Activated gamma-delta T cell treated with anti-CD3 and anti-CD28 coated beads, Interleukin-2, amount 50 U/mL, for 16 hours (primary cell): ENCODE results near the gene ITFG1.
"Not testable (repeated sequence)": the region's sequence is repeated elsewhere in the genome, so short reads cannot be mapped to it uniquely, and the experiment has no call there.

Experiments used
- DNase-seq: peaks from one replicate; pipeline ENCODE4 v3.0.0-alpha.2; 2020; ENCODE audit warnings: low read depth

Gene ITFG1

DNA sequence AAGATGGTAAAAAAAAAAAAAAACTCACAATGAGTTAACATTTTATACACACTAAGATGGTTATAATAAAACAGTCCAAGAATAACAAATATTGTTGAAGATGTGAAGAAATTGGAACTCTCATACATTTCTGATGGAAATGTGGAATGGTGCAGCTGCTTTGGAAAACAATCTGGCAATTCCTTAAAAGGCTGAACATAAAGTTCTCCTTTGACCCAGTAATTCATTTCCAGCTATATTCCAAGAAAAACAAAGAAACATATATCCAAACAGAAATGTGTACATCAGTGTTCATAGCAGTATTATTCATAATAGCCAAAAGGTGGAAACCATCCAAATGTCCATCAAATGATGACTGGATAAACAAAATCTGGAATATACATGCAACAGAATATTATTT lies 219.8 kb downstream of the ITFG1 start:
- no peak for DNase-seq

DNA sequence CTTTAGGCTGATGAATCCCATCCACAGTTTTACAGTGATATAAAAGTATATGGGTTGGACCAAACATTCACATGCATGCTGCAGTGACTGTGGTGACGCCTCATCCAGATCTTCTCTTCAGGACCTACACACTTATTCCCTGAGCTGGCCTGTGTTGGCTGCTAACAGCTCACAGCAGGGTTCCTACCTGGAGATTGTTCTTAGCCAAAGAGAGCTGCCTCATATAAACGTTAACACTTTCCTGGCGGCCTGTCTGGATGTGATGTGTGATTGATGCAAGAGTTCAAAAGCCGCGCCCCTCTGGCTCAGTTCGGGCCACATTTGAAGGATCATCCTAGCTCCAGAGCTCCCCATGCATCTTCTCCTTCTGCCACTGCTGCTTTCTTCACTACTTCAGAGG lies 224.1 kb downstream of the ITFG1 start:
- no peak for DNase-seq

DNA sequence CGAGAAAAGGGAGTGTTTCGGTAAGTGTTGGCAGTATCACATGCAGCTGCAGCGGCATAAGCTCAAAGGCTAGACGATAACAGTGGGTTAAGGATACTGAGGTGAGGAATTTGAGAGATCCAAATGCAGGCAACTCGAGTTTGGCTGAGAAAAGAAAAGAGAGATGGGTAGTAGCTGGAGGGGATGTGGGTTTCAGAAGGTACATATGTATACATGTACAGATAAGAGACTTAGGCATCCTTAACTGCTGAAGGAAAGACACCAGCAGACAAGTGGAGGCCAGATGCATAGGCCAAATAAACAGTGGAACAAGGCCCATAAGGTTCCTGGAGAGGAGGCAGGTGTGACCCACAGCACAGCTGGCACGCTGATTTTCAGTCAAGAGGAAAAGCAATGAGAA lies 230.6 kb downstream of the ITFG1 start:
- DNase-seq: no peak

DNA sequence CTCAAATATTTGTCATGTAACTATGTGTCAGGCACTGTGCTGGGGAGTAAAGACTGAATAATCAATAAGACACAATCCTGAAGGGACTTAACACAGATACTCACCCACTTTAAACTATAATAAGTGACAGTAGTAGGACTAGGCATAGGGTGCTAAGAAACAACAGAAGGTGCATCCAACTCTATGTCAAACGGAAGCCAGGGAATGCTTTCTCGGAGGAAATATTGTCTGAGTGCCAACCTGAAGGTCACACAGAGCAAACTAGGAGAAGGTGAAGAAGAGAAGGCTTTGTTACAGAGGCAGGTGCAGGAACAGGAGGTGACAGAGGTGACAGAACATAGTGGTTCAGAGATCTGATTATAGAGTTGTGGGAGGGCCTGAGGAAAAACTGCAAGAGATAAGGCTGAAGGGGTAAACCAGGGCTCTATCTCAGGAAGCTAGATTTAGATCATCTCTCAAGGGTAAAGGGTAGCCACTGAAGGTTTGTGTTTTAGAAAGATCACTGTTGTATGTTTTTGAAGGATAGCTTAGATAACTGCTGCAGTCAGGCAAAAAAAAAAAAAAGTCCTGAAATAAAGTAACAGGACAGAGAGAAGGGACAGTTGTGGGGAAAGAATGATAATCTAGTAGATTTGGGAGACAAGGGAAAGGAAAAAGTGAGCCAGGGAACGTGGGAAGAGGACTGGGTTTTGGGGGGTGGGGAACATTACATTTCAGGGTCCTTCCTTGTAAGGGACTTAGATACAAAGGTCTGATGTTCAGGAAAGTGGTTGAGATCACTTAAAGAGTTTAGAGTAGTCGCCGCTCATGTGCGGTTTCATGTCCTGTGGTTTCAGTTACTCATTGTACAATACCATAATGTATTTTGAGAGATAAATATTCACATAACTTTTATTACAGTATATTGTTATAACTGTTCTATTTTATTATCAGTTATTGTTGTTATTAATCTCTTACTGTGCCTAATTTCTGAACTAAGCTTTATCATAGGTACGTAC lies 231.5 kb downstream of the ITFG1 start:
- no peak for DNase-seq

DNA sequence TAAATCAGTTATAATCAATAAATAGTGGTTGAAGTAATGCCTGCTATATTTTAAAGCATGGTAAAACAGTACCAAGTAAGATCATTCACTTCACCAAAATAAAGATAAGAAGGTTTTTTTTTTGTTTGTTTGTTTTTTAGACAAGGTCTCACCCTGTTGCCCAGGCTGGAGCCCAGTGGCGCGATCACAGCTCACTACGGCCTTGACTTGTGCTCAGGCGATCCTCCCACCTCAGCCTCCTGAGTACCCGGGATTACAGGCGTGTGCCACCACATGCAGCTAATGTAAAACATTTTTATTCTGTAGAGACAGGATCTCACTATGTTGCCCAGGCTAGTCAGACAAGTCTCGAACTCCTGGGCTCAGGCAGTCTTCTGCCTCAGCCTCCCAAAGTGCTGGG lies 232.6 kb downstream of the ITFG1 start:
- no peak for DNase-seq

DNA sequence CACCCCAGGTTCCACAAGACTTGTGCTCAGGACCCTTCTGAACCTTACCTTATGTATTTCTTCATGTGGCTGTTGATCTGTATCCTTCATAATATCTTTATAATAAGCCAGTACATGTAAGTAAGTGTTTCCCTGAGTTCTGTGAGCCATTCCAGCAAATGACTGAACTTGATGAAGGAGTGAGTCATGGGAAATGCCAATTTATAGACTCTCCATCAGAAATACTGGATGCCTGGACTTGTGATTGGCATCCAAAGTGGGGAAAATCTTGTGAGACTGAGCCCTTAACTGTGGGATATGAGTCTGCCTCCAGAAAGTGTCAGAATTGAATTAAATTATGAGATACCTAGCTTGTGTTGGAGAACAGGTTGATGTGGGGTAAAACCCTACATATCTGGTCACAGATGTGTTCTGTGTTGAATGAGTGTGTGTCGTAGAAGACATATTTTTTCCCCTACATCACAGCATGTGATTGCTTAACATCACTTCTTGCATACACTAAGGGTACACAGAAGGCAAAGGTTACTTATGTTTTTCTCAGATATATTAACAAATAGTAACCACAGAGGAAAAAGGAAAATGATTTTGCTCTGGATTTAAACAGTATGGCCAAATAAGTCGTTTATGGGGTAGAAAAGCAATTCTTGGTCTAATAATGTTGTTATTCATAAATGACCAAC lies 247.0 kb downstream of the ITFG1 start:
- DNase-seq: no peak

DNA sequence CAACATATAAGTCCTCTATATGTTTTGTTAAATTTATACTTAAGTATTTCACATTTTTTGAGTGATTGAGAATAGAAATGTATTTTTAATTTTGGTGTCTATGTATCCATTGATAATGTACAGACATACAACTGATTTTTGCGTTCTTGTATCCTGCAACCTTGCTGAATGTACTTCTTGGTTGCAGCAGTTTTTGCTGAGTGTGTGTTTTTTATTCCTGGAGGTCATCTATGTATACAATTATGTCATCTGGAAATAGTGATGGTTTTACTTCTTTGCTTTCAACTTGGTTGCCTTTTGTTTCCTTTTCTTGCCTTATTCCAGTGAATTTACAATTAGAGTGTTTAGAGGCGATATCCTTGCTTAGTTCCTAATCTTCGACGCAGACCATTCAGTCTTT lies 249.6 kb downstream of the ITFG1 start:
- DNase-seq: no peak

DNA sequence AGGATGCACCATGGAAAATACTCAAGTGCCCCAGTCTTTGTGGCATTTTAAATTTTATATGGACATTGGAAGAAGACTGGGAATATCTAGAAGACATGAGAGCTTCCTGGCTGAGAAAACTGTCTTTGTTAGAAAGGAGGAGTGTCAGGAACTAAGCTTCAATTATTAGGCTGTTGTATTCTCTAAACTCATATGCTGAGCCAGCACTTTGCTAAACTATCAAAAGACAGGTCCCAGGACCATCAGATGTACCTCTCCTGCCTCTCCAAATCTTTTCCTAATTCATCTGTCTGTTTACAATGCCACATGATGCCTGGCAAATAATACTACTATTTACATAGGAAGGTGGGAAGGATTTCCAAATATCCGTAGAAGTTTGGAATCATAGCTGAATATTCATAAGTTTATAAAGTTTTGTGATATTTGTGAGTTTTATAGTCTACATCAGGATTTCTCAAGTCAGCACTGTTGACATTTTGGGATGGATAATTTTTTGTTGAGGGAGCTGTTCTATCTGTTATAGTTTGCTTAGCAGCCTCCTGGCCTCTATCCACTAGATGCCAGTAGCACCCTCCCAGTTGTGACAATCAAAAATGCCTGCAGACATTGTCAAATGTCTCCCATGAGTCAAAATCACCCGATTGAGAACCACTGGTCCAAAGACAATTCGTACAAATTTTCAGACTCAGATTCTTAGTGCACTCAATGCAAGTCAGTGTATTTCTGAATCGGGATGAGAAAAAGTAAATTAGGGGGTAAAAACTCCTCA lies 255.9 kb downstream of the ITFG1 start:
- no peak for DNase-seq

DNA sequence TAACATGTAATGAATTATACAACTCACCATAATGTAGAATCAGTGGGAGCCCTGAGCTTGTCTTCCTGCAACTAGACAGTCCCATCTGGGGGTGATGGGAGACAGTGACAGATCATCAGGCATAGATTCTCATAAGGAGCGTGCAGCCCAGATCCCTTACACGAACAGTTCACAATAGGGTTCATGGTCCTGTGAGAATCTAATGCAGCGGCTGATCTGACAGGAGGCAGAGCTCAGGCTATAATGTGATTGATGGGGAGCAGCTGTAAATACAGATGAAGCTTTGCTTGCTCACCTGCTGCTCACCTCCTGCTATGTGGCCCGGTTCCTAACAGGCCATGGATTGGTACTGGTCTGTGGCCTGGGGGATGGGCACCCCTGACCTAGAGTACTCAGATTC lies 257.4 kb downstream of the ITFG1 start:
- not testable (repeated sequence) for DNase-seq

DNA sequence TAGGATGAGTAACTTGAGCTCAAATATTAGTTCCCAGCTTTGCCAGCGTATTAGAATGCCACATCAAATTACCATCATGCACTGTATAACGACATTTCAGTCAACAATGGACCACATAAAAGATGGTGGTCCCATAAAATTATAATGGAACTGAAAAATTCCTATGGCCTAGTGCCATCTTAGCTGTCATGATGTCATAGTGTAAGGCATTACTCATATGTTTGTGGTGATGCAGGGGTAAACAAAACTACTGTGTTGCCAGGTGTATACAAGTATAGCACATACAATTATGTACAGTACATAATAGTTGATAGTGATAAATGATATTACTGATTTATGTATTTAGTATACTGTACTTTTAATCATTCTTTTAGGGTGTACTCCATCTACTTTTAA lies 262.7 kb downstream of the ITFG1 start:
- DNase-seq: no peak

DNA sequence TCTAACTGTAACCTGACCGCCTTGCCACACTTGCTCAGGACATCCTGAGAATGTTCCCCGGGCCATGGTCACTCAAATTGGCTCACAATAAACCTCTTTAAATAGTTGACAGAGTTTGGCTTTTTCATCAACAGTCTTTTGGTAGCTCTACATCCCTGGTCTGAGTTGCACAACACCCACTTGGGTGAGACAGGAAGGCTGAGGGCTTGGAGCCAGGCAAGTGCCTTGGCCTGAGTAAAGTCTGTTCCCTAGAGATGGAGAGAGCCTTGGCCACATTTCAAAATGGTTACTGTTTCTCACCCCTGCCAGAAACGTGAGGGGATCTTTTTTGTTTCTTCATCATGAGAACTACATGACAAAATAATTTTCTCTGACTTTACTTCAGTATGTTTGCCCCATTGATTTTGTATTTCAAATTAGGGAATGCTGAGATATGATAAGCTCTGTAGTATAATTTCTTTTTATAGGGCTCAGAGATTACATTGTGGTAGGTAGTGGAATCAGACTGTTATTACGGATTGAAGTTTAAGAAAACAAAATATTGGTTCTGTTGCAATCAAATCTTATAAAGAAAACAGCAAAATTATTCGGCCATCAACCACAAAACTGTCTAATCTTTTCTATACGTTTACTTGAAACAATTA lies 263.2 kb downstream of the ITFG1 start:
- no peak for DNase-seq

DNA sequence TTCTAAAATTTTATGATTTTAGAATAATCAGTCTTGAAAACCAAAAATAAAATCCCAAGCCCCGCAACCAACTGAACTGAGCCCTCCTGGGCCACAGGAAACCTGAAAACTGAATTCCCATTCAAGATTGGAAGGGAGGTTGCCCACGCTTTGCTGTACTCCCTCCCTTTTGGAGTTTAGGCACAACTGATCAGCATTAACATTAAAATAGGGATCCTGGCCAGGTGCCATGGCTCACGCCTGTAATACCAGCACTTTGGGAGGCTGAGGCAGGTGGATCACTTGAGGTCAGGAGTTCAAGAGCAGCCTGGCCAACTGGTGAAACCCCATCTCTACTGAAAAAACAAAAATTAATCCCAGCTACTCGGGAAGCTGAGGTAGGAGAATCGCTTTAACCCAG lies 264.4 kb downstream of the ITFG1 start:
- DNase-seq: no peak

DNA sequence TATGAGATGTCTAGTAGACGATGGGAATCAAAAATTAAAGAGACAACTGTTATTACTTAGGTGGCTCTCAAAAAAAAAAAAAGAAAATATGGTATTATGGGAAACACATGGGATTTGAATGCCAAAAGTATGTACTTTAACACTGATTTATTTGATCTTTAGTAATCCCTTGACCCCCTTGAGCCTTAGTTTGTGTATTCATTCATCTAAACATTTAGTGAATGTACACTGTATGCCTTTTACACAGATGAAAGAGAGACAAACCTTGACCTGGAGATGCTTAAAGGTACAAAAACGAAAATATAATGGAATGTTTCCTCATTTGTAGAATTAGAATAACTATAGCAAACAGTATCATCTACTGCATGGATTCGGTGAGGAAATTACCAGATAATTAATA lies 278.5 kb downstream of the ITFG1 start:
- DNase-seq: no peak

DNA sequence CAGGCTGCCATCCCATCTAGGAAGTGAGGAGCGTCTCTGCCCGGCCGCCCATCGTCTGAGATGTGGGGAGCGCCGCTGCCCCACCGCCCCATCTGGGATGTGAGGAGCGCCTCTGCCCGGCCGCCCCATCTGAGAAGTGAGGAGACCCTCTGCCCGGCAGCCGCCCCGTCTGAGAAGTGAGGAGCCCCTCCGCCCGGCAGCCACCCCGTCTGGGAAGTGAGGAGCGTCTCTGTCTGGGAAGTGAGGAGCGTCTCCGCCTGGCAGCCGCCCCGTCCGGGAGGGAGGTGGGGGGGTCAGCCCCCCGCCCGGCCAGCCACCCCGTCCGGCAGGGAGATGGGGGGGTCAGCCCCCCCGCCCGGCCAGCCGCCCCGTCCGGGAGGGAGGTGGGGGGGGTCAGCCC lies 279.8 kb downstream of the ITFG1 start:
- DNase-seq: not testable (repeated sequence)

DNA sequence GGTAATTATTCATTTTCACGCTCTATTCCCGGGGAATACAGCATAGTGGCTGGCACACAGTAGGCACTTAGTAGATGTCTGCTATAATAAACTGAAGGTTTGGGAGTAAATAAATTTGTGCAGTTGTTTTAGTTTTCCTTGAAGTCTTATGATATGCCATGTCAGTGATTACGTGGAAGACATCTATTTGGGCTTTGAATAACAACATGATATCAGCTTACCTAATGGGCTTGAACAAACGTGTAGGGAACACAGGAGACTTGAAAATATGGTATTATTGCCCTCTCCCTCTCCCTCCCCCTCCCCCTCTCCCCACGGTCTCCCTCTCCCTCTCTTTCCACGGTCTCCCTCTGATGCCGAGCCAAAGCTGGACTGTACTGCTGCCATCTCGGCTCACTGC lies 280.8 kb downstream of the ITFG1 start:
- no peak for DNase-seq

DNA sequence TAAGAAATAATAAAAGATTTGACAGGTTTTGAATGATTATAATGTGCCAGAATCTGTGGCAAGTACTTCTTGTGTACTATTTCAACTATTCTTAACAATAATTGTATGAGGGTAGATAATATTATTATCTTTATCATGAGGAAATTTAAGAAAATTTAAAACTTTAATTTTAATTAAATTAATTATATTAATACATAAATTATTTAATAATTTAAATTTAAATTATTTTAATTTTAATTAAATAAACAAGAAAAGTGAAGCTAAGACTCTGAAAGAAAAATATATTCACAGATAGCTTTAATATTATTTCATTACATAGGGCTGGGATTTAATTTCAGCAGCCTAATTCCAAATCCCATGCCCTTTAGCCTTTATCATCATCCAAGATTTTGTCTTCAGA lies 285.7 kb downstream of the ITFG1 start:
- no peak for DNase-seq

DNA sequence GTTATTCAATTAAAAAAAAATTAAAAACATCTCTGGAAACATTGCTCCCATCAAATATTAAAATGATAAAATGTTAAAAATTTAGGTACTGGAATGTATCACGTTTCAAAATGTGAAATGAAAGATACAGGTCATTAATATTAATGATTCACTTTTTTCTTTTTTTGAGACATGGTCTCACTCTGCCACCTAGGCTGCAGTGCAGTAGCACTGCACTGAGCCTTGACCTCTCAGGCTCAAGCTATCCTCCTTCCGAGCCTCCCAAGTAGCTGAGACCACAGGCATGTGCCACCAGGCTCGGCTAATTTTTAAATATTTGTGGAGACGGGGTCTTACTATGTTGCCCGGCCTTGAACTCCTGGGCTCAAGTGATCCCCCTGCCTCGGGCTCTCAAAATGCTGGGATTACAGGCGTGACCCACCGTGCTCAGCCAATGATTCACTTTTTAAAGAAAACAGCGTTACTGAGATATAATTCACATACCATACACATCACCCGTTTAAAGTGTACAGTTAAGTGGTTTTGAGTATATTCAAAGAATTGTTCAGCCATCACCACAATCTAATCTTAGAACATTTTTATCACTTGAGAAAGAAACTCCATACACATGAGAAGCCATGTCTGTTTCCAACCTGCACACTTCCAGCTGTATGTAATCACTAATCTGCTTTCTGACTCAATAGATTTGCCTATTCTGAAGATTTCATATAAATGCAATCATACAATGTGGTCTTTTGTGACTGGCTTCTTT lies 298.0 kb downstream of the ITFG1 start:
- DNase-seq: no peak

DNA sequence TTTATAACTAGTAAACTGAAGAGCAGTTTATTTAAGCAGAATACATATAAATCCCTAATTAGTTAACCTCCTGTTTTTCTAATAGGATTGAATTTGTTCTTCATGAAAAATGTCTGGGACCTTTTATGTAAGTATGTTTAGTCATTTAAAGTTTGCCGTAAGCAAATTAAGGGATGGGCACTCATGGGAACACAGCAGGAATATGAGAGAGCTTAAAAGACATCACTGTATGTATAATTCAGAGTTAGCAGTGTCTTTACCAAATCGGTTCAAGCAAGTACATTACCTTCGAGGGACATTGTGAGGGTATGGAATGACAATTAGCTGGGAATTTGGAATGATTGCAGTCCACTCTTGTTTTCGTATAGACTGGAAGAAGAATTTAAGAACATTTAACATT lies 299.4 kb downstream of the ITFG1 start:
- no peak for DNase-seq

DNA sequence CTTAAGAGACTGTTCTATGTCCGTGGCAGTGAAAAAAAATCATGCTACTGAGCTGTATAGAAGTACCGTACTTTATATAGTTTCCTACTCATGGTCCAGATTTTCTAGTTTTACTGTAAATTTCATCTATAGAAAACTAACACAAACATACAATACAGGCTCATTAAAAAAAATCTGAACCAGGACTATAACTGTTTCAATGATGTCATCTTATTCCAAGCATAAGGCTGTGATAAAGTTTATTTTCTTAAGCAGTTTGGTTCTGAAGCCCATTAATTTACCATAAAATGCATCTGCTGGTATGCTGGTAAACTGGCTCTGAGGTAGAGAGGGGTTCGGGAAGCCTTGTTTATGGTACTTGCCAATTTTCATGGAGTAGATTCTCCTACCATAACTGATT lies 300.4 kb downstream of the ITFG1 start:
- DNase-seq: no peak

DNA sequence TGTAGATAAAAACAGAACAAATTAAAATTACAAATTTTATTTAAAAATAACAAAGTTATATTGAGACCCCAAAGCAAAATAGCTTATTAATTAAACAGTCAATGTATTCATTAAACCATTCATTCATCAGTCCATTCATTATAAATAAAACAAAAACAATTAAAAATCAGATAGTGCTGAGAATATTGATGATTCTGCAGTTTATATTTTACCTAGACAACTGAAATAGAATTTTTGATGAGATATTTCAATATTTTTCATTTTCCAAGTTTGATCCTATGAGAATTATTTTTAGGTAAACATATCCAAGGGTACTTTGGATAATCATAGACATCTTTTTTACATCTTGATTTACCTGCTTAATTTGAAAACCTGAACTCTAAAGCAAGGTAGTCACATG lies 301.9 kb downstream of the ITFG1 start:
- DNase-seq: no peak

DNA sequence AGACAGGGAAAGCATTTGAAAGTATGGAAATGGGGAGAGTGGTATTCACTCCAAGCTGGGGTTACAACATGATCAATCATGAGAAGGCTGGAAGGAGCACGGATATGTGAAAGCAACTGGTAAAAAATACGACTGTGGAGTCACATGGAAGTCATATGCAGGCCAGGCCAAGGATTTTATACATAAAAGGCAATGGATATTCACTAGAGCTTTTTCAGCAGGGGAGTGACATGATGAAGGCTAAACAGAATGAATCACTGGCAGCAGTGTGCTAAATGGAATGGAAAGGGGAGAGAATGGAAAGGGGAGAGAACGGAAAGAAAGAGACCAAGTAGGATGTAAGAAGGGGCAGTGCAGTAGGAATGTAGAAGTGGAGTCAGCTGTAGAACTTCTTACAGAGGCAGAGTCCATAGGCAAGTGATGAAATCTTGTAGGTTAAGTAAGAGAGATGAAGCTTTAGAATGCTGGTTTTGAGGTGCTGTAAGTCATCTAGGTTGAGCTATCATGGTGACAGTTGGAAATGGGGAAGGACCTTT lies 304.1 kb downstream of the ITFG1 start:
- no peak for DNase-seq
